HepG2 (cell line): Measurements from ENCODE around the gene CCDC85C. TPM values are rescaled to one million over a fixed set of nuclear protein-coding genes. Genes with fewer than 3 reads are reported as not detected.

Experiments
- BCL6 ChIP-seq: IDR thresholded peaks from 2 replicates; pipeline ENCODE4 v1.6.1; 2016; ENCODE audit warnings: missing genetic modification reagents, missing compliant biosample characterization
- CREM ChIP-seq, 2 experiments: sonication (generic) in 1 of 2; formaldehyde crosslinking in 1 of 2; IDR thresholded peaks; 2 replicates each; pipeline versions ENCODE4 v1.4.0 to v1.6.1; 2016 to 2020; ENCODE audit warnings: antibody characterized with exemption in 1 of 2, mild to moderate bottlenecking in 1 of 2, missing genetic modification reagents in 1 of 2
- FOSL1 ChIP-seq: sonication (generic); formaldehyde crosslinking; IDR thresholded peaks from 2 replicates; pipeline ENCODE4 v1.9.0; 2021; ENCODE audit warnings: missing genetic modification reagents, borderline replicate concordance
- FOXJ3 ChIP-seq: sonication (generic); formaldehyde crosslinking; IDR thresholded peaks from 2 replicates; pipeline ENCODE4 v1.4.0; 2020; ENCODE audit warnings: missing genetic modification reagents, mild to moderate bottlenecking, borderline replicate concordance
- JDP2 ChIP-seq: sonication (generic); formaldehyde crosslinking; IDR thresholded peaks from 2 replicates; pipeline ENCODE4 v1.8.1; 2022; ENCODE audit warnings: missing genetic modification reagents, borderline replicate concordance
- NCOA1 ChIP-seq: sonication (generic); formaldehyde crosslinking; IDR thresholded peaks from 2 replicates; pipeline ENCODE4 v1.9.0; 2021; ENCODE audit warnings: missing genetic modification reagents
- PAWR ChIP-seq: sonication (generic); formaldehyde crosslinking; IDR thresholded peaks from 2 replicates; pipeline ENCODE4 v1.4.0; 2020; ENCODE audit warnings: missing genetic modification reagents, mild to moderate bottlenecking, borderline replicate concordance
- WIZ ChIP-seq: sonication (generic); formaldehyde crosslinking; IDR thresholded peaks from 2 replicates; pipeline ENCODE4 v1.5.1; 2020; ENCODE audit warnings: mild to moderate bottlenecking, missing genetic modification reagents
- ZBTB43 ChIP-seq: sonication (generic); formaldehyde crosslinking; conservative IDR thresholded peaks from 2 replicates; pipeline ENCODE4 v1.4.0; 2020; ENCODE audit warnings: missing genetic modification reagents
- ZNF30 ChIP-seq: sonication (generic); formaldehyde crosslinking; IDR thresholded peaks from 2 replicates; pipeline ENCODE4 v1.5.0; 2020; ENCODE audit warnings: mild to moderate bottlenecking, missing genetic modification reagents
- ZNF333 ChIP-seq: sonication (generic); formaldehyde crosslinking; IDR thresholded peaks from 2 replicates; pipeline ENCODE4 v1.4.0; 2020; ENCODE audit warnings: mild to moderate bottlenecking, missing genetic modification reagents, borderline replicate concordance
- ZNF619 ChIP-seq: sonication (generic); formaldehyde crosslinking; IDR thresholded peaks from 2 replicates; pipeline ENCODE4 v1.4.0; 2020; ENCODE audit warnings: mild to moderate bottlenecking, missing genetic modification reagents
- ZSCAN5A ChIP-seq: sonication (generic); formaldehyde crosslinking; IDR thresholded peaks from 2 replicates; pipeline ENCODE4 v1.8.0; 2022; ENCODE audit warnings: mild to moderate bottlenecking, missing genetic modification reagents, borderline replicate concordance
- polyA plus RNA-seq, 8 experiments: library from polyadenylated mRNA; depleted of rRNA in 3 of 8; stranded (reverse) in 7 of 8; unstranded in 1 of 8; fragments of >200 nt; fragmentation: Illumina TruSeq in 4 of 8; extraction: Trizol in 4 of 8; gene quantifications; 2 replicates each; pipeline versions ENCODE4 v1.2.1 to v1.2.3, GENCODE V29; 2011 to 2016; ENCODE audit warnings: low read depth in 4 of 8, missing spikeins in 1 of 8, mixed read lengths in 1 of 8; ENCODE audit not compliant: insufficient read depth in 1 of 8
- total RNA-seq, 5 experiments: library from RNA; depleted of rRNA; stranded (reverse); fragments of >200 nt; fragmentation: Illumina TruSeq; extraction: Trizol; gene quantifications; 2 replicates each; pipeline ENCODE4 v1.2.3, GENCODE V29; 2016; ENCODE audit warnings: low read depth in 1 of 5
- TF ChIP-seq, protein P1 (sequence below): sonication (generic); formaldehyde crosslinking; IDR thresholded peaks from 2 replicates; pipeline ENCODE4 v1.4.0; 2020; ENCODE audit warnings: missing genetic modification reagents
- TF ChIP-seq, protein P2 (sequence below): sonication (generic); formaldehyde crosslinking; IDR thresholded peaks from 2 replicates; pipeline ENCODE4 v1.5.0; 2020; ENCODE audit warnings: mild to moderate bottlenecking, missing genetic modification reagents
- TF ChIP-seq, protein P3 (sequence below): sonication (generic); formaldehyde crosslinking; IDR thresholded peaks from 2 replicates; pipeline ENCODE4 v1.4.0; 2020; ENCODE audit warnings: mild to moderate bottlenecking, missing genetic modification reagents
- TF ChIP-seq, protein P4 (sequence below): sonication (generic); formaldehyde crosslinking; IDR thresholded peaks from 2 replicates; pipeline ENCODE4 v1.5.0; 2020; ENCODE audit warnings: mild to moderate bottlenecking, missing genetic modification reagents, moderate library complexity

The CCDC85C gene
- total and polyA plus RNA-seq, 2 of the 13 experiments (the other 11 are each of a cell fraction or from before 2014, with no cell fraction given) = 18.8 to 43.8 TPM

GRCh38 chr14:99480917-99481744, 122.9 kb downstream of the CCDC85C start, which contains the start of gene CCNK (continued):
- TF ChIP-seq, protein P1, sequence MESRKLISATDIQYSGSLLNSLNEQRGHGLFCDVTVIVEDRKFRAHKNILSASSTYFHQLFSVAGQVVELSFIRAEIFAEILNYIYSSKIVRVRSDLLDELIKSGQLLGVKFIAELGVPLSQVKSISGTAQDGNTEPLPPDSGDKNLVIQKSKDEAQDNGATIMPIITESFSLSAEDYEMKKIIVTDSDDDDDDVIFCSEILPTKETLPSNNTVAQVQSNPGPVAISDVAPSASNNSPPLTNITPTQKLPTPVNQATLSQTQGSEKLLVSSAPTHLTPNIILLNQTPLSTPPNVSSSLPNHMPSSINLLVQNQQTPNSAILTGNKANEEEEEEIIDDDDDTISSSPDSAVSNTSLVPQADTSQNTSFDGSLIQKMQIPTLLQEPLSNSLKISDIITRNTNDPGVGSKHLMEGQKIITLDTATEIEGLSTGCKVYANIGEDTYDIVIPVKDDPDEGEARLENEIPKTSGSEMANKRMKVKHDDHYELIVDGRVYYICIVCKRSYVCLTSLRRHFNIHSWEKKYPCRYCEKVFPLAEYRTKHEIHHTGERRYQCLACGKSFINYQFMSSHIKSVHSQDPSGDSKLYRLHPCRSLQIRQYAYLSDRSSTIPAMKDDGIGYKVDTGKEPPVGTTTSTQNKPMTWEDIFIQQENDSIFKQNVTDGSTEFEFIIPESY (CRISPR knock-in tag) = no peak; the same call in 1 of the 2 replicates
- no peak for TF ChIP-seq ZBTB43 (CRISPR knock-in tag)
- no peak for TF ChIP-seq FOSL1 (CRISPR knock-in tag)
- TF ChIP-seq BCL6 (CRISPR knock-in tag) = no peak
- TF ChIP-seq PAWR (CRISPR knock-in tag) = no peak
- TF ChIP-seq ZNF619 (CRISPR knock-in tag) = peak; percentile 47; the same call in 1 of the 2 replicates
- peak; percentile 99 for TF ChIP-seq CREM (IDR thresholded peaks at IDR 0.05)
- TF ChIP-seq CREM (CRISPR knock-in tag; IDR thresholded peaks at IDR 0.05) = peak; percentile 92
- TF ChIP-seq, protein P2, sequence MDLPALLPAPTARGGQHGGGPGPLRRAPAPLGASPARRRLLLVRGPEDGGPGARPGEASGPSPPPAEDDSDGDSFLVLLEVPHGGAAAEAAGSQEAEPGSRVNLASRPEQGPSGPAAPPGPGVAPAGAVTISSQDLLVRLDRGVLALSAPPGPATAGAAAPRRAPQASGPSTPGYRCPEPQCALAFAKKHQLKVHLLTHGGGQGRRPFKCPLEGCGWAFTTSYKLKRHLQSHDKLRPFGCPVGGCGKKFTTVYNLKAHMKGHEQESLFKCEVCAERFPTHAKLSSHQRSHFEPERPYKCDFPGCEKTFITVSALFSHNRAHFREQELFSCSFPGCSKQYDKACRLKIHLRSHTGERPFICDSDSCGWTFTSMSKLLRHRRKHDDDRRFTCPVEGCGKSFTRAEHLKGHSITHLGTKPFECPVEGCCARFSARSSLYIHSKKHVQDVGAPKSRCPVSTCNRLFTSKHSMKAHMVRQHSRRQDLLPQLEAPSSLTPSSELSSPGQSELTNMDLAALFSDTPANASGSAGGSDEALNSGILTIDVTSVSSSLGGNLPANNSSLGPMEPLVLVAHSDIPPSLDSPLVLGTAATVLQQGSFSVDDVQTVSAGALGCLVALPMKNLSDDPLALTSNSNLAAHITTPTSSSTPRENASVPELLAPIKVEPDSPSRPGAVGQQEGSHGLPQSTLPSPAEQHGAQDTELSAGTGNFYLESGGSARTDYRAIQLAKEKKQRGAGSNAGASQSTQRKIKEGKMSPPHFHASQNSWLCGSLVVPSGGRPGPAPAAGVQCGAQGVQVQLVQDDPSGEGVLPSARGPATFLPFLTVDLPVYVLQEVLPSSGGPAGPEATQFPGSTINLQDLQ (CRISPR knock-in tag) = no peak
- no peak for TF ChIP-seq NCOA1 (CRISPR knock-in tag)
- TF ChIP-seq, protein P3, sequence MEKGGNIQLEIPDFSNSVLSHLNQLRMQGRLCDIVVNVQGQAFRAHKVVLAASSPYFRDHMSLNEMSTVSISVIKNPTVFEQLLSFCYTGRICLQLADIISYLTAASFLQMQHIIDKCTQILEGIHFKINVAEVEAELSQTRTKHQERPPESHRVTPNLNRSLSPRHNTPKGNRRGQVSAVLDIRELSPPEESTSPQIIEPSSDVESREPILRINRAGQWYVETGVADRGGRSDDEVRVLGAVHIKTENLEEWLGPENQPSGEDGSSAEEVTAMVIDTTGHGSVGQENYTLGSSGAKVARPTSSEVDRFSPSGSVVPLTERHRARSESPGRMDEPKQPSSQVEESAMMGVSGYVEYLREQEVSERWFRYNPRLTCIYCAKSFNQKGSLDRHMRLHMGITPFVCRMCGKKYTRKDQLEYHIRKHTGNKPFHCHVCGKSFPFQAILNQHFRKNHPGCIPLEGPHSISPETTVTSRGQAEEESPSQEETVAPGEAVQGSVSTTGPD (CRISPR knock-in tag) = no peak
- no peak for TF ChIP-seq JDP2 (CRISPR knock-in tag)
- no peak for TF ChIP-seq WIZ (CRISPR knock-in tag)
- TF ChIP-seq ZNF333 (CRISPR knock-in tag) = 0 out of 2 replicates have a peak, but pooled peaks have one; percentile 14
- TF ChIP-seq ZNF30 (CRISPR knock-in tag) = no peak
- TF ChIP-seq ZSCAN5A = peak; percentile 61; the same call in 1 of the 2 replicates
- TF ChIP-seq, protein P4, sequence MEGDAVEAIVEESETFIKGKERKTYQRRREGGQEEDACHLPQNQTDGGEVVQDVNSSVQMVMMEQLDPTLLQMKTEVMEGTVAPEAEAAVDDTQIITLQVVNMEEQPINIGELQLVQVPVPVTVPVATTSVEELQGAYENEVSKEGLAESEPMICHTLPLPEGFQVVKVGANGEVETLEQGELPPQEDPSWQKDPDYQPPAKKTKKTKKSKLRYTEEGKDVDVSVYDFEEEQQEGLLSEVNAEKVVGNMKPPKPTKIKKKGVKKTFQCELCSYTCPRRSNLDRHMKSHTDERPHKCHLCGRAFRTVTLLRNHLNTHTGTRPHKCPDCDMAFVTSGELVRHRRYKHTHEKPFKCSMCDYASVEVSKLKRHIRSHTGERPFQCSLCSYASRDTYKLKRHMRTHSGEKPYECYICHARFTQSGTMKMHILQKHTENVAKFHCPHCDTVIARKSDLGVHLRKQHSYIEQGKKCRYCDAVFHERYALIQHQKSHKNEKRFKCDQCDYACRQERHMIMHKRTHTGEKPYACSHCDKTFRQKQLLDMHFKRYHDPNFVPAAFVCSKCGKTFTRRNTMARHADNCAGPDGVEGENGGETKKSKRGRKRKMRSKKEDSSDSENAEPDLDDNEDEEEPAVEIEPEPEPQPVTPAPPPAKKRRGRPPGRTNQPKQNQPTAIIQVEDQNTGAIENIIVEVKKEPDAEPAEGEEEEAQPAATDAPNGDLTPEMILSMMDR = no peak; the same call in 1 of the 2 replicates
- TF ChIP-seq FOXJ3 (CRISPR knock-in tag) = no peak
